GM21737 (cell line): ENCODE data around the gene DIPK1A.

Source experiments
- ATAC-seq: cut with Tn5 transposase; IDR thresholded peaks from one replicate; pipeline ENCODE4 v1.9.1; 2021; ENCODE audit warnings: mild to moderate bottlenecking, moderate library complexity; ENCODE audit not compliant: unreplicated experiment

The DIPK1A gene

GRCh38 chr1:92961131-92961895 is at the start of gene DIPK1A:
TSS of gene DIPK1A (minus strand) at chr1:92961462. CDS start at chr1:92961429, 33 bp downstream.
- ATAC-seq, result peak; percentile 48

GRCh38 chr1:93007941-93008577 is 46.8 kb upstream of the DIPK1A start:
- no peak for ATAC-seq

DNA sequence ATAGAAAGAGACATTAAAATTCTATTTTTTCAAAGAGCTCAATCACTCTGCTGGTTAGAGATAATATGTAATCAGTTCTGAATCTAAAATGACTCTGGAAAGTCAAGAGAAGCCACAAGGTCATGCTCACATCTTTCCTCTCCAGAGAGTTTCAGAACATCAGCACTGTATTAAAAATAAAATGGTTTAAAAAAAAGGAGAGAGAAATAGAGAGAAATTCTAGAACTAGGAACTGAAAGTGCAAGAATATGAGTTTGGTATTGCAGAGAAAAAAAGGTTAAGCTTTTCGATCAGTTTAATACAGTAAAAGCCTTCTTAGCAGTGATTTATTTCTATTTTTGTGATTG is 44.0 kb upstream of the DIPK1A start:
- no peak for ATAC-seq

GRCh38 chr1:93004566-93005251 is 43.4 kb upstream of the DIPK1A start:
- ATAC-seq, result no peak

- no peak for ATAC-seq
These were observed 42.7 kb upstream of the DIPK1A start for GRCh38 chr1:93003981-93004380.

- ATAC-seq, result no peak
These were observed 41.5 kb upstream of the DIPK1A start for GRCh38 chr1:93002781-93003180.

DNA sequence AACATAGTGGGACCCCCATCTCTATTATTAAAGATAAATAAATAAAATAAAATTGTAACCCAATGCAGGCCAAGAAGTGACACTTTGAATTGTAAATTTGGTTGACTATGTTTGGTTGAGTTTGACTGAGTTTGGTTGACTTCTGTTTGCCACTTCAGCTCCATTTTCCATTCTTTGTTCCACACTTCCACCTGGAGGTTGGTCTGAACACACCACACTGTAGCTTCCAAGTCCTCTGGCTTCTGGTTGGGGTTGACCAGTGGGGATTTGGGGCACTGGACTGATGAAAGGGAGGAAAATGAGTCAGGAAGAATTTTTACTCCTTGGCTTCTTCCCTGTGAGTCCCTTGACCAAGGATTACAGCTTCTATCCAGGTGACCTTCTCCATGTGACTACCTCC is 40.6 kb upstream of the DIPK1A start:
- no peak for ATAC-seq

DNA sequence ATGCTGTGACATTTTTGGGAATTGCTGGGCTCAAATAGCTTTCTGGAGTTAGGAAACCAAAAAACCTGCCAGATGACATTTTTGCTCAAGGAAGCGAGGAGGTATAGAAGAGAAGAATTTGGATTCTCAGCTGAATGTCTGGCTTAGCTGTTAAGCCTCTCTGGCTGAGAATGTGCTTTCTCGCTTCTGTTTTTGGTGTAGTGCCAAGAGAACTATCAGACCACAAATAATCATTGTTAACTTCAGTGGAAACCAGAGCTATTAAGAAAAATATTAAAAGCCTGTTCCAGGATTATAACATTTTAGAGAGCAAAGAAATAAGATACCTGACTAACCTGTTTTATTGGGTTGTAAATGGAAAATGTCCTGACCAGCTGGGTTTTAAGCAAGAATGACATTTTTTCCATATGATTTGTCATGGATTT is 39.5 kb upstream of the DIPK1A start:
- ATAC-seq, result no peak

- no peak for ATAC-seq
These were observed 39.0 kb upstream of the DIPK1A start for GRCh38 chr1:93000291-93000690.

DNA sequence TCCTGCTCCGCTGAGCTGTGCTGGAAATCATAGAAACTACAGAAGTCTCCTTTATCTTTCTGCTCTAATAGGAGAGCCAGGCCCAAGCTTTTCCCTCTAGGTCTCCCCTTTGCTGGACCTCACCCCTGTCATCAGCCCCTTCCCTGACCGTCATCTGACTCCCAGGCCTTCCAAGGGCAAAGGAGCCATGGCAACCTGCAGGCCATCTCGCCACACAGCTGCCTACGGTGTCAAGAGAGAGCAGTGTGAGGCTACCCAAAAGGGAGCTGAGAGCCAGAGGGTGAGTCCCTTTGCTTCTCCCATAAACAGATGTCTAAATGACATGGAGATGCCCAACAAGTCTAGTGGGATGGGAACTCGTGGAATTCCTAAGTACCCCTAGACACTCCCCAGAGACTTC is 37.6 kb upstream of the DIPK1A start:
- no peak for ATAC-seq

- ATAC-seq, result no peak
These were observed 34.5 kb upstream of the DIPK1A start for GRCh38 chr1:92995441-92996430.

GRCh38 chr1:92994105-92994712 is 32.9 kb upstream of the DIPK1A start:
- ATAC-seq, result peak; percentile 89

GRCh38 chr1:92993581-92993980 is 32.3 kb upstream of the DIPK1A start:
- ATAC-seq, result no peak

- no peak for ATAC-seq
These were observed 31.6 kb upstream of the DIPK1A start for GRCh38 chr1:92992877-92993276.

DNA sequence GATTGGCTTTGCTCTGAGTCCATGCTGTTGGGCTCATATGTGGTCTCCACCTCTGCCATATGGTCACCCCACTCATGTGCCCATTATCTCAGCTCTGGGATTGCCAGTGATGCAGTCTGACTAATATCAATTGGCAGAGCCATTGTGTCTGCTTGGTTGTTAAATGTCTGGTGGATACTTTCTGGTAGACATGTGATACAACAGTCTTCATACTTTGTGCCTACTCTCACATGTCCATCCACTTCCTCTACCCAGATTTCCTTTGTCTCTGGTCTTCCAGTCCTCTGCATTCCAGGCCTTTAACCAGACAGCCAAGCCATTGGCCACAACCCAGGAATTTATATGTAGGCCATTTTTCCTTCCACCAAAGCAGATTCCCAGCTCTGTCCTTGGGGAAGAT is 30.8 kb upstream of the DIPK1A start:
- ATAC-seq, result no peak

DNA sequence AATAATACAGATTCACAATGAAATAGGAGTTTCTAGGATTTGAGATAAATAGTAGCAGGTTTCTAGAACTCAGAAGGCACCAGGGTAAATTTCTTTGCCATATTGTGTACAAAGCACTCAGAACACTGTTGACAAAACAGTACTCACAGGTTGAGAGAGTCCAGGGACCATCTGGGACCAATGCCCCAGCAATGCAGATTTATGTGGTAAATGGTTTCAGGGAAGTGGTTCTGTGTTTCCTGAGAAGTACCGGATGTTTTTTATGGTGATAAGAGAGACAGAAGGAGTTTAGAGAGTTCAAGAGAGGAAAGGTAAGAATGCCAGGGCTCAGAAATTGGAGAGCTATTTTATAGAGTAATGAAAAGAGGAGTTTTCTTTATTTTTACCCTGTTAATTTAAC is 29.6 kb upstream of the DIPK1A start:
- ATAC-seq, result no peak

DNA sequence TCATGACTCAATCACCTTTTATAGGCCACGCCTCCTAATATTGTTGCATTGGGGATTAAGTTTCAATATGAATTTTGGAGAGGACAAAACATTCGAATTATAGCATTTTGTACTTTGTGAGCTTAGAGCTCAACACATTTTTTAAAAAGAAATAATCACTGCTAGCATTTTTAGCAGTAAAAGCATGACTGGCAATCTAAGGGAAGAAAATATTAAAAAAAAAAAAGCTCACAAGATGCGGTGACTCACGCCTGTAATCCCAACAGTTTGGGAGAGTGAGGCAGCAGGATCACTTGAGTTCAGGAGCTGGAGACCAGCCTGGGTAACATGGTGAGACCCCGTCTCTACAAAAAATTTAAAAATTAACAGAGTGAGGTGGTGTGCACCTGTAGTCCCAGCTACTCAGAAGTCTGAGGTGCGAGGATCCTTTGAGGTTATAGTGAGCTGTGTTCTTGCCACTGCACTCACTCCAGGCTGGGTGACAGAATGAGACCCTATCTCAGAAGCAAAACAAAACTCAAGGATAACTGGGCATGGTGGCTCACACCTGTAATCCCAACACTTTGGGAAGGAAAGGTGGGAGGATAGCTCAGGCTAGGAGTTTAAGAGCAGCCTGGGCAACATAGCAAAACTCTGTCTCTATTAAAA is 28.8 kb upstream of the DIPK1A start:
- no peak for ATAC-seq

DNA sequence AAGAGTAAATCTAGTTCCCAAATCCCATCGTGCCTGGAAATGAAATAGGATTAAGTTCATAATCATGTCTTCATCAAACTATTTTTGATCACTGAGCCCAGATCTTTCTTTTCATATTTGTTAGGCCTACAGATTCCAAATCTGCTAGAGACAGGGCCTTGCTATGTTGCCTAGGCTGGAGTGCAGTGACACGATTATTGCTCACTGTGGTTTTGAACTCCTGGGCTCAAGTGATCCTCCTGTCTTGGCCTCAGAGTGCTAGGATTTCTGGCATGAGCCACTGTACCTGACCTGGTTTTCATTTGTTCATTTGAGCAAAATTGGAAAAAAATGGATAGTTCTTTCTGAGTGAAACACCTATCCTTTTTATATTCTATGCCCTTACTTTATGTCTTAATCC is 28.0 kb upstream of the DIPK1A start:
- no peak for ATAC-seq

DNA sequence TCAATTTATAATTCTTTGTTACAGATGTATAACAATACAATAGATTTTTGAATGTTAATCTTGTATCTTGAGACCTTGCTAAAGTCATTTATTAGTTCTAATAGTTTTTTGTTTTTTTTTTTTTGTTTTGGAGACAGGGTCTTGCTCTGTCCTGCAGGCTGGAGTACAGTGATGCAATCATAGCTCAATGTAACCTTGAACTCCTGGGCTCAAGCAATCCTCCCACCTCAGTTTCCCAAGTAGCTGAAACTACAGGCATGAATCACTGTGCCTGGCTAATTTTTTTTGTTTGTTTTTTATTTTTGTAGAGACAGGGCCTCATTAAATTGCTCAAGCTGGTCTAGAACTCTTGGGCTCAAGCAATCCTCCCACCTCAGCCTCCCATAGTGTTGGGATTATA is 26.2 kb upstream of the DIPK1A start:
- ATAC-seq, result no peak

- no peak for ATAC-seq
These were observed 23.8 kb upstream of the DIPK1A start for GRCh38 chr1:92985101-92985500.
